Measurements from ENCODE around the gene TRIM39. TPM values are rescaled to one million over a fixed set of nuclear protein-coding genes. Genes with fewer than 3 reads are reported as not detected.

The TRIM39 gene
- total and polyA plus RNA-seq, 9 of the 15 experiments (the other 6 are each of a cell fraction or from before 2014, with no cell fraction given), result 5.6 to 17.7 (median 12.8) TPM

- TF ChIP-seq BRCA1 (IDR thresholded peaks at IDR 0.05) (no peak), BRCA1 (CRISPR knock-in tag; IDR thresholded peaks at IDR 0.05) (no peak), MCM5 (IDR thresholded peaks at IDR 0.05; ENCODE audit: low read depth) (no peak), PHF8 (IDR thresholded peaks at IDR 0.05; ENCODE audit: borderline replicate concordance, low read length) (no peak), FOXA1 (IDR thresholded peaks at IDR 0.05; ENCODE audit: borderline replicate concordance) (no peak), KLF1 (tag; IDR thresholded peaks at IDR 0.05) (no peak), ZBTB7A (IDR thresholded peaks at IDR 0.05; ENCODE audit: borderline replicate concordance, control insufficient read depth, low read depth, low read length) (peak; percentile 26; the same call in 1 of the 2 replicates), MITF (IDR thresholded peaks at IDR 0.05) (no peak), NKRF (IDR thresholded peaks at IDR 0.05; ENCODE audit: borderline replicate concordance) (peak; percentile 78), ATF7 (IDR thresholded peaks at IDR 0.05) (no peak), HNRNPLL (IDR thresholded peaks at IDR 0.05; ENCODE audit: low read depth, low read length, poor library complexity, severe bottlenecking) (peak; percentile 0), CTBP1 (IDR thresholded peaks at IDR 0.05; ENCODE audit: borderline replicate concordance) (peak; percentile 40; the same call in 1 of the 2 replicates), PHB2 (IDR thresholded peaks at IDR 0.05; ENCODE audit: low read depth) (0 out of 2 replicates have a peak, but pooled peaks have one; percentile 17), CAMTA2 (CRISPR knock-in tag; conservative IDR thresholded peaks at IDR 0.05) (no peak), ZFP91 (CRISPR knock-in tag; IDR thresholded peaks at IDR 0.05) (no peak), ZBTB8A (IDR thresholded peaks at IDR 0.05; ENCODE audit: partially characterized antibody) (no peak), DDX20 (tag; IDR thresholded peaks at IDR 0.05; ENCODE audit: low read depth) (no peak), THAP7 (CRISPR knock-in tag; IDR thresholded peaks at IDR 0.05) (0 out of 2 replicates have a peak, but pooled peaks have one; percentile 38), HDGF (IDR thresholded peaks at IDR 0.05) (peak; percentile 68; the same call in 1 of the 2 replicates), NFYB (IDR thresholded peaks at IDR 0.05; ENCODE audit: extremely low read depth, insufficient read length) (no peak), HOXB6 (CRISPR knock-in tag; IDR thresholded peaks at IDR 0.05; ENCODE audit: borderline replicate concordance) (no peak), STAT5B (CRISPR knock-in tag; IDR thresholded peaks at IDR 0.05) (no peak), HDAC1 (IDR thresholded peaks at IDR 0.05) (peak in 1 of 2 experiments; percentile 55; a peak in 2 of 4 replicates), SREBF1 (IDR thresholded peaks at IDR 0.05; ENCODE audit: borderline replicate concordance, low read depth, low read length) (no peak), TEAD1 (CRISPR knock-in tag; IDR thresholded peaks at IDR 0.05) (no peak)
Observed at GRCh38 chr6:30327232-30327746, 562 bp downstream of the TRIM39 start (continued).
